NCI-H2196 treated with DMSO at 0.1 percent for 48 hours (cell line): ENCODE measurements around the gene BCL7C.
"Not testable (repeated sequence)": the region's sequence is repeated elsewhere in the genome, so short reads cannot be mapped to it uniquely, and the experiment has no call there.

Experiments
- DNase-seq: peaks from one replicate; lab custom pipeline; 2025; ENCODE audit not compliant: unreplicated experiment; lab: John Stamatoyannopoulos, UW

BCL7C gene

GRCh38 chr16:30893744-30894539 is at the start of gene BCL7C:
Gene BCL7C, minus strand, starts transcription at chr16:30894077. Its CDS starts 133 bp downstream, at chr16:30893944.
- DNase-seq: peak; percentile 75

GRCh38 chr16:30942426-30942806 is 48.5 kb upstream of the BCL7C start:
- DNase-seq: no peak

GRCh38 chr16:30941600-30942425 is 47.9 kb upstream of the BCL7C start:
- peak; percentile 68 for DNase-seq

- not testable (repeated sequence) for DNase-seq
These were observed 45.7 kb upstream of the BCL7C start for GRCh38 chr16:30939571-30939970.

- DNase-seq: no peak
These were observed 43.8 kb upstream of the BCL7C start for GRCh38 chr16:30937692-30938091.

GRCh38 chr16:30934827-30935557 is 41.1 kb upstream of the BCL7C start:
- DNase-seq: peak; percentile 34

GRCh38 chr16:30931068-30931650 is 37.3 kb upstream of the BCL7C start:
- DNase-seq: no peak

- no peak for DNase-seq
These were observed 36.3 kb upstream of the BCL7C start for GRCh38 chr16:30930160-30930571.

- no peak for DNase-seq
These were observed 35.3 kb upstream of the BCL7C start for GRCh38 chr16:30929167-30929566.

GRCh38 chr16:30928390-30928789 is 34.5 kb upstream of the BCL7C start:
- no peak for DNase-seq

GRCh38 chr16:30927789-30928378 is 34.0 kb upstream of the BCL7C start:
- DNase-seq: peak; percentile 96

- DNase-seq: no peak
These were observed 33.3 kb upstream of the BCL7C start for GRCh38 chr16:30926937-30927788.

- no peak for DNase-seq
These were observed 32.3 kb upstream of the BCL7C start for GRCh38 chr16:30925995-30926811.

- no peak for DNase-seq
These were observed 31.7 kb upstream of the BCL7C start for GRCh38 chr16:30925632-30925987.

GRCh38 chr16:30924913-30925631 is 31.2 kb upstream of the BCL7C start:
- DNase-seq: no peak

GRCh38 chr16:30924076-30924912 is 30.4 kb upstream of the BCL7C start:
- no peak for DNase-seq

- no peak for DNase-seq
These were observed 29.7 kb upstream of the BCL7C start, which contains the start of gene FBXL19 for GRCh38 chr16:30923554-30924075. Gene FBXL19, plus strand, starts transcription at chr16:30923572. Its CDS starts 2,183 bp downstream, at chr16:30925755.
